HG03432 (cell line): ENCODE results near the gene E4F1.
A peak's percentile ranks its signal among the peaks of the same experiment; 100 is the strongest.
"Not testable (repeated sequence)": the region's sequence is repeated elsewhere in the genome, so short reads cannot be mapped to it uniquely, and the experiment has no call there.

Experiments used
- ATAC-seq: cut with Tn5 transposase; IDR thresholded peaks from one replicate; pipeline ENCODE4 v1.9.1; 2021; ENCODE audit warnings: mild to moderate bottlenecking, moderate library complexity; ENCODE audit not compliant: unreplicated experiment

E4F1 gene

GRCh38 chr16:2243031-2243528, 19.7 kb downstream of the E4F1 start:
- ATAC-seq, result no peak

- ATAC-seq, result no peak
Observed at GRCh38 chr16:2243781-2244180, 20.4 kb downstream of the E4F1 start.

GRCh38 chr16:2244301-2244700, 20.9 kb downstream of the E4F1 start:
- ATAC-seq, result no peak

GRCh38 chr16:2244926-2245795, 21.8 kb downstream of the E4F1 start:
- ATAC-seq, result no peak

GRCh38 chr16:2246301-2246885, 23.0 kb downstream of the E4F1 start:
- ATAC-seq, result no peak

GRCh38 chr16:2250652-2251295, 27.4 kb downstream of the E4F1 start:
- ATAC-seq, result no peak

- peak; percentile 83 for ATAC-seq
Observed at GRCh38 chr16:2251296-2252111, 28.1 kb downstream of the E4F1 start, which contains the start of gene ECI1. Gene ECI1 (minus strand): TSS chr16:2251587. CDS start chr16:2251566, 21 bp downstream.

- ATAC-seq, result no peak
Observed at GRCh38 chr16:2252806-2253148, 29.4 kb downstream of the E4F1 start.

- no peak for ATAC-seq
Observed at GRCh38 chr16:2253293-2253692, 29.9 kb downstream of the E4F1 start.

- ATAC-seq, result no peak
Observed at GRCh38 chr16:2256531-2257140, 33.2 kb downstream of the E4F1 start.

GRCh38 chr16:2257726-2258125, 34.3 kb downstream of the E4F1 start:
- no peak for ATAC-seq

- ATAC-seq, result not testable (repeated sequence)
Observed at GRCh38 chr16:2258530-2258929, 35.1 kb downstream of the E4F1 start.

- ATAC-seq, result no peak
Observed at GRCh38 chr16:2260250-2260649, 36.9 kb downstream of the E4F1 start.

GRCh38 chr16:2263026-2263425, 39.6 kb downstream of the E4F1 start:
- ATAC-seq, result not testable (repeated sequence)

- not testable (repeated sequence) for ATAC-seq
Observed at GRCh38 chr16:2266887-2267286, 43.5 kb downstream of the E4F1 start.

- peak; percentile 62 for ATAC-seq
Observed at GRCh38 chr16:2267505-2267912, 44.1 kb downstream of the E4F1 start.

- peak; percentile 76 for ATAC-seq
Observed at GRCh38 chr16:2267913-2268666, 44.7 kb downstream of the E4F1 start, which contains the start of gene RNPS1. Gene RNPS1 (minus strand): TSS chr16:2268126. CDS start chr16:2264643, 3,483 bp downstream.

- ATAC-seq, result no peak
Observed at GRCh38 chr16:2270070-2270462, 46.7 kb downstream of the E4F1 start.
